ENCODE data around the gene FBN1.

- TF ChIP-seq CTCF (IDR thresholded peaks at IDR 0.05) = no peak
- no peak for TF ChIP-seq POLR2A (IDR thresholded peaks at IDR 0.05)
These were observed 38.7 kb upstream of the FBN1 start for GRCh38 chr15:48683991-48684765.
